ENCODE measurements around the gene ZNF528.

The ZNF528 gene

GRCh38 chr19:52398081-52398441 lies 412 bp downstream of the ZNF528 start:
- in situ Hi-C loops (cut with MboI; ENCODE audit: low sequenced_read_pairs, unreplicated experiment) = no loop called here
- no peak for DNase-seq (ENCODE audit: low spot score)
- TF ChIP-seq, protein P1, sequence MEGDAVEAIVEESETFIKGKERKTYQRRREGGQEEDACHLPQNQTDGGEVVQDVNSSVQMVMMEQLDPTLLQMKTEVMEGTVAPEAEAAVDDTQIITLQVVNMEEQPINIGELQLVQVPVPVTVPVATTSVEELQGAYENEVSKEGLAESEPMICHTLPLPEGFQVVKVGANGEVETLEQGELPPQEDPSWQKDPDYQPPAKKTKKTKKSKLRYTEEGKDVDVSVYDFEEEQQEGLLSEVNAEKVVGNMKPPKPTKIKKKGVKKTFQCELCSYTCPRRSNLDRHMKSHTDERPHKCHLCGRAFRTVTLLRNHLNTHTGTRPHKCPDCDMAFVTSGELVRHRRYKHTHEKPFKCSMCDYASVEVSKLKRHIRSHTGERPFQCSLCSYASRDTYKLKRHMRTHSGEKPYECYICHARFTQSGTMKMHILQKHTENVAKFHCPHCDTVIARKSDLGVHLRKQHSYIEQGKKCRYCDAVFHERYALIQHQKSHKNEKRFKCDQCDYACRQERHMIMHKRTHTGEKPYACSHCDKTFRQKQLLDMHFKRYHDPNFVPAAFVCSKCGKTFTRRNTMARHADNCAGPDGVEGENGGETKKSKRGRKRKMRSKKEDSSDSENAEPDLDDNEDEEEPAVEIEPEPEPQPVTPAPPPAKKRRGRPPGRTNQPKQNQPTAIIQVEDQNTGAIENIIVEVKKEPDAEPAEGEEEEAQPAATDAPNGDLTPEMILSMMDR (IDR thresholded peaks at IDR 0.05; ENCODE audit: borderline replicate concordance, control extremely low read depth, extremely low read depth, insufficient read depth, missing control alignments) = no peak

GRCh38 chr19:52410276-52410675 lies 12.6 kb downstream of the ZNF528 start:
- TF ChIP-seq, protein P1 (IDR thresholded peaks at IDR 0.05; ENCODE audit: borderline replicate concordance, control extremely low read depth, extremely low read depth, insufficient read depth, missing control alignments) = no peak
- in situ Hi-C loops (cut with MboI; ENCODE audit: low sequenced_read_pairs, unreplicated experiment) = no loop called here
- no peak for DNase-seq (ENCODE audit: low spot score)

DNA sequence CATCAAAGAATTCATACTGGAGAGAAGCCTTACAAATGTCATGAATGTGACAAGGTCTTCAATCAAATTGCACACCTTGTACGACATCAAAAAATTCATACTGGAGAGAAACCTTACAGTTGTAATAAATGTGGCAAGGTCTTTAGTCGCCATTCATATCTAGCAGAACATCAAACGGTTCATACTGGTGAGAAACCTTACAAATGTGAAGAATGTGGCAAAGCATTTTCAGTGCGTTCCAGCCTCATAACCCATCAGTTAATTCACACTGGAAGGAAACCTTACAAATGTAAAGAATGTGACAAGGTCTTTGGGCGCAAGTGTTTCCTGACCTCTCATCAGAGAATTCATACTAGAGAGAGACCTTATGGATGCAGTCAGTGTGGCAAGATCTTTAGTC lies 18.1 kb downstream of the ZNF528 start:
- in situ Hi-C loops (cut with MboI; ENCODE audit: low sequenced_read_pairs, unreplicated experiment) = no loop called here

DNA sequence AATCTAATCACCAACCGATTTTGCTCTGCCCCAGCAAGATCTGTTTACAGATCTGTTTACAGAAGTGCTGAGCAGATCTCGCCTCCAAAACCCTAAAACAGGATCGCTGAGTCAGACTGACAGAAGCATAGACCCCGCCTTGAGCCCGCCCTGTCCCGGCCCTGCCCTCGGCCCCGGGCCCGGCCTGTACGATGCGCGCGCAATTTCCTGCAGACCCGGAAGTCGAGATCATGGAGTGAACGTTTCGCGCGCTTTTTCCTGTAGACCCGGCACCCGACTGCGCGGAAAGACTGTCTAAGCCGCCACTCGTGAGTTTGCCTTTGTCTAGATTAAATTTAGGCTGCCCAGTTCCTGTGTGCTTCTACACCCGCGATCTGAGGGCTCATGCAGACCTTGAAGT lies 31.3 kb downstream of the ZNF528 start, which contains the start of gene ZNF534:
TSS of gene ZNF534 (plus strand) at position 212 of the 400 bp plus-strand sequence. CDS start 2,327 bp downstream, outside the sequence.
- in situ Hi-C loops (cut with MboI; ENCODE audit: low sequenced_read_pairs, unreplicated experiment) = no loop called here
- no peak for DNase-seq (ENCODE audit: low spot score)
- TF ChIP-seq, protein P1 (IDR thresholded peaks at IDR 0.05; ENCODE audit: borderline replicate concordance, control extremely low read depth, extremely low read depth, insufficient read depth, missing control alignments) = no peak

More for the DNA sequence above, 18.1 kb downstream of the ZNF528 start:
- no peak for DNase-seq (ENCODE audit: low spot score)
- TF ChIP-seq, protein P1 (IDR thresholded peaks at IDR 0.05; ENCODE audit: borderline replicate concordance, control extremely low read depth, extremely low read depth, insufficient read depth, missing control alignments) = no peak

DNA sequence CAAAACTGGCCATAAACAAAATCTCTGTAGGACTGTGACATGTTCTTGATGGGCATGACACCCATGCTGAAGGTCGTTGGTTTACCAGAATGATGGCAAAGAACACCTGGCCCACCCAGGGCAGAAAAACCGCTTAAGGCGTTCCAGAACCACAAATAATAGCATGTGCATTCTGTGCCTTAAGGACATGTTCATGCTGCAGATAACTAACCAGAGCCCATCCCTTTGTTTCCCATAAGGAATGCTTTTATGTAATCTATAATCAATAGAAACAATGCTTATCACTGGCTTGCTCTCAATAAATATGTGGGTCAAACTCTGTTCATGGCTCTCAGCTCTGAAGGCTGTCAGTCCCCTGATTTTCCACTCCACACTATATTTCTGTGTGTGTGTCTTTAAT lies 44.5 kb downstream of the ZNF528 start:
- in situ Hi-C loops (cut with MboI; ENCODE audit: low sequenced_read_pairs, unreplicated experiment) = no loop called here
- TF ChIP-seq, protein P1 (IDR thresholded peaks at IDR 0.05; ENCODE audit: borderline replicate concordance, control extremely low read depth, extremely low read depth, insufficient read depth, missing control alignments) = no peak

GRCh38 chr19:52444506-52444905 lies 46.9 kb downstream of the ZNF528 start:
- DNase-seq (ENCODE audit: low spot score) = no peak
- in situ Hi-C loops (cut with MboI; ENCODE audit: low sequenced_read_pairs, unreplicated experiment) = no loop called here
- TF ChIP-seq, protein P1 (IDR thresholded peaks at IDR 0.05; ENCODE audit: borderline replicate concordance, control extremely low read depth, extremely low read depth, insufficient read depth, missing control alignments) = no peak

More for the DNA sequence above, 44.5 kb downstream of the ZNF528 start:
- DNase-seq (ENCODE audit: low spot score) = no peak

DNA sequence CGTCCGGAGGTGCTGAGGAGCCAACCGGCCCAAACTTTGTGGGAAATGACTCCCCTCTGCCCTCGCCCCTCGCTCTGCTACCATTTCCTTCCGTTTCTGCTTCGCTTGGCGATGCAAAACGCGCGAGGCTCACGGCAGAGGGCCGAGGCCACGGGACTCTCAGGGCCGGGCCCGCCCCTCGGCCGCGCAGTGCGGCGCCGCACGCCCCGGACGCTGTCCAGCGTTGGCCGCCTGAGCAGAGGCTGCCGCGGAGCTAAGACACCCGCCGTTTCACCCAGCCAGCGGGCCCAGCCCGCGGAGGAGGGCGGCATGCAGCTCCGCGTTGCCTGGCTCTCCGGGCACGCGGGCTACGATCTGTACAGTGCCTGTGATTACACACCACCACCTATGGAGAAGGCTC lies 53.6 kb downstream of the ZNF528 start:
- in situ Hi-C loops (cut with MboI; ENCODE audit: low sequenced_read_pairs, unreplicated experiment) = no loop called here
- TF ChIP-seq, protein P1 (IDR thresholded peaks at IDR 0.05; ENCODE audit: borderline replicate concordance, control extremely low read depth, extremely low read depth, insufficient read depth, missing control alignments) = no peak

More for the DNA sequence above, 53.6 kb downstream of the ZNF528 start:
- DNase-seq (ENCODE audit: low spot score) = no peak
